Breast epithelium (tissue), 4 donors: ENCODE measurements around the gene ZBTB37. TPM values are rescaled to one million over a fixed set of nuclear protein-coding genes. Genes with fewer than 3 reads are reported as not detected.
"Not testable (repeated sequence)": the region's sequence is repeated elsewhere in the genome, so short reads cannot be mapped to it uniquely, and the experiment has no call there.

ENCODE experiments used
- DNase-seq, 2 donors: peaks; one replicate each; pipeline ENCODE4 v3.0.0-alpha.2; 2019; ENCODE audit warnings: low spot score in 2 of 2
- H3K27ac ChIP-seq, 2 donors: fragments of 200-600 bp; sonication (generic) in 1 of 2; one replicate each; pipeline ENCODE4 v1.5.1; 2016 to 2019; ENCODE audit warnings: mild to moderate bottlenecking in 1 of 2
- H3K27me3 ChIP-seq, 2 donors: fragments of 200-600 bp; sonication (generic) in 1 of 2; one replicate each; pipeline versions ENCODE4 v1.5.1 to v1.6.0; 2017 to 2019; ENCODE audit warnings: control low read depth in 1 of 2, mild to moderate bottlenecking in 1 of 2
- H3K36me3 ChIP-seq: fragments of 200-600 bp; one replicate; pipeline ENCODE4 v1.5.1; 2019
- H3K4me1 ChIP-seq, 2 donors: fragments of 200-600 bp; sonication (generic); one replicate each; pipeline ENCODE4 v1.5.1; 2016 to 2019; ENCODE audit warnings: control low read depth in 1 of 2
- H3K4me3 ChIP-seq, 3 donors: fragments of 200-600 bp; sonication (generic); 1 replicate in 2 of 3; 2 replicates in 1 of 3; pipeline ENCODE4 v1.5.1; 2016 to 2019; ENCODE audit warnings: mild to moderate bottlenecking in 3 of 3, moderate library complexity in 2 of 3
- H3K9me3 ChIP-seq, 2 donors: fragments of 200-600 bp; sonication (generic) in 1 of 2; one replicate each; pipeline ENCODE4 v1.5.1; 2016 to 2019; ENCODE audit warnings: control low read depth in 1 of 2
- CTCF ChIP-seq, 3 donors: fragments of 450-650 bp; IDR thresholded peaks; one replicate each; pipeline ENCODE4 v1.5.1; 2016 to 2017; ENCODE audit warnings: antibody characterized with exemption in 3 of 3, mild to moderate bottlenecking in 3 of 3, moderate library complexity in 3 of 3
- POLR2A ChIP-seq: fragments of 450-650 bp; IDR thresholded peaks from one replicate; pipeline ENCODE4 v1.6.1; 2016; ENCODE audit warnings: antibody characterized with exemption, mild to moderate bottlenecking, moderate library complexity
- POLR2AphosphoS5 ChIP-seq, 3 donors: sonication (generic); formaldehyde crosslinking; IDR thresholded peaks; one replicate each; pipeline ENCODE4 v1.6.1; 2017; ENCODE audit warnings: antibody characterized with exemption in 3 of 3
- intact Hi-C: fragments of 100-400 bp; cut with DNase I; formaldehyde crosslinking; loops from one replicate; pipeline ENCODE4 v1.15.1; 2023; ENCODE audit warnings: low total_unique reads
- total RNA-seq, 3 donors: library from RNA; depleted of rRNA; stranded (reverse); fragments of >200 nt; gene quantifications; one replicate each; pipeline ENCODE4 v1.1.0, GENCODE V29; 2016

Gene ZBTB37
- total RNA-seq, 3 donors from 2014 or later: 10.2 to 15.7 (median 15.4) TPM

GRCh38 chr1:173856014-173856413 is 12.2 kb upstream of the ZBTB37 start:
- H3K4me1 ChIP-seq: no peaks in the 10 kb centered on the region
- H3K27me3 ChIP-seq: no peaks in the 10 kb centered on the region
- H3K27ac ChIP-seq: no peak overlapping the region
- TF ChIP-seq CTCF (IDR thresholded peaks at IDR 0.05) (no peak), POLR2A (no peak), POLR2AphosphoS5 (IDR thresholded peaks at IDR 0.05) (no peak)
- H3K9me3 ChIP-seq: no peaks in the 10 kb centered on the region
- peaks cover 3% of the 10 kb centered on the region for H3K36me3 ChIP-seq
- DNase-seq: no peak
- H3K4me3 ChIP-seq: no peak overlapping the region
- intact Hi-C loops: no loop called here

GRCh38 chr1:173856903-173857302 is 11.3 kb upstream of the ZBTB37 start:
- Histone ChIP-seq H3K4me1 (no peaks in the 10 kb centered on the region), H3K27me3 (no peaks in the 10 kb centered on the region), H3K9me3 (no peaks in the 10 kb centered on the region), H3K36me3 (peaks cover 3% of the 10 kb centered on the region), H3K27ac (no peak overlapping the region), H3K4me3 (no peak overlapping the region)
- no peak for DNase-seq
- intact Hi-C loops: no loop called here
- TF ChIP-seq POLR2AphosphoS5 (IDR thresholded peaks at IDR 0.05): no peak
- no peak for TF ChIP-seq CTCF (IDR thresholded peaks at IDR 0.05)
- TF ChIP-seq POLR2A: no peak

- peaks cover 3% of the 10 kb centered on the region for H3K36me3 ChIP-seq
- no peak overlapping the region for H3K27ac ChIP-seq
- no peak overlapping the region for H3K4me3 ChIP-seq
- no peaks in the 10 kb centered on the region for H3K4me1 ChIP-seq
- intact Hi-C loops: no loop called here
- no peaks in the 10 kb centered on the region for H3K27me3 ChIP-seq
- no peak for DNase-seq
- no peak for TF ChIP-seq CTCF (IDR thresholded peaks at IDR 0.05)
- TF ChIP-seq POLR2A: no peak
- no peak for TF ChIP-seq POLR2AphosphoS5 (IDR thresholded peaks at IDR 0.05)
- no peaks in the 10 kb centered on the region for H3K9me3 ChIP-seq
These were observed 10.7 kb upstream of the ZBTB37 start for GRCh38 chr1:173857363-173857917.

- H3K36me3 ChIP-seq, DNase-seq, H3K27ac ChIP-seq, H3K4me3 ChIP-seq, H3K9me3 ChIP-seq, H3K27me3 ChIP-seq, H3K4me1 ChIP-seq, intact Hi-C loops: not testable (repeated sequence)
These were observed 8.6 kb upstream of the ZBTB37 start for GRCh38 chr1:173859547-173859946.

GRCh38 chr1:173860065-173860464 is 8.1 kb upstream of the ZBTB37 start:
- no peaks in the 10 kb centered on the region for H3K9me3 ChIP-seq
- intact Hi-C loops: no loop called here
- H3K27me3 ChIP-seq: no peaks in the 10 kb centered on the region
- DNase-seq: no peak
- no peak for TF ChIP-seq POLR2AphosphoS5 (IDR thresholded peaks at IDR 0.05)
- no peak for TF ChIP-seq CTCF (IDR thresholded peaks at IDR 0.05)
- TF ChIP-seq POLR2A: no peak
- no peak overlapping the region for H3K4me3 ChIP-seq
- no peaks in the 10 kb centered on the region for H3K4me1 ChIP-seq
- H3K27ac ChIP-seq: no peak overlapping the region
- H3K36me3 ChIP-seq: peaks cover 3% of the 10 kb centered on the region

GRCh38 chr1:173861731-173862145 is 6.4 kb upstream of the ZBTB37 start:
- H3K4me3 ChIP-seq: no peak overlapping the region
- TF ChIP-seq POLR2AphosphoS5 (IDR thresholded peaks at IDR 0.05) (no peak), POLR2A (no peak), CTCF (IDR thresholded peaks at IDR 0.05) (no peak)
- DNase-seq: no peak
- no peaks in the 10 kb centered on the region for H3K27me3 ChIP-seq
- no peaks in the 10 kb centered on the region for H3K36me3 ChIP-seq
- no peaks in the 10 kb centered on the region for H3K9me3 ChIP-seq
- no peak overlapping the region for H3K27ac ChIP-seq
- intact Hi-C loops: no loop called here
- peaks cover 0 to under 1% of the 10 kb centered on the region in 2 donors for H3K4me1 ChIP-seq

- H3K27me3 ChIP-seq, H3K27ac ChIP-seq, H3K36me3 ChIP-seq, H3K9me3 ChIP-seq, H3K4me1 ChIP-seq, intact Hi-C loops, H3K4me3 ChIP-seq, DNase-seq: not testable (repeated sequence)
These were observed 5.9 kb upstream of the ZBTB37 start for GRCh38 chr1:173862146-173862768.
